ENCODE measurements around the gene CMSS1.

CMSS1 gene

GRCh38 chr3:99918715-99919114 is 101.1 kb downstream of the CMSS1 start:
- Histone ChIP-seq H3K27ac (ENCODE audit: low read length) (no peak overlapping the region), H3K4me1 (ENCODE audit: control insufficient read depth, insufficient read depth, low read length) (peaks cover 6% of the 10 kb centered on the region; the same call in 1 of the 2 replicates), H3K4me3 (ENCODE audit: low read length) (no peak overlapping the region), H3K9me3 (ENCODE audit: control insufficient read depth, insufficient read depth, low read length) (no peaks in the 10 kb centered on the region), H3K36me3 (ENCODE audit: control insufficient read depth, insufficient read depth, low read length) (no peaks in the 10 kb centered on the region), H3K27me3 (ENCODE audit: control insufficient read depth, insufficient read depth, low read length) (no peaks in the 10 kb centered on the region)
- no peak for DNase-seq (ENCODE audit: low read depth, low spot score)

DNA sequence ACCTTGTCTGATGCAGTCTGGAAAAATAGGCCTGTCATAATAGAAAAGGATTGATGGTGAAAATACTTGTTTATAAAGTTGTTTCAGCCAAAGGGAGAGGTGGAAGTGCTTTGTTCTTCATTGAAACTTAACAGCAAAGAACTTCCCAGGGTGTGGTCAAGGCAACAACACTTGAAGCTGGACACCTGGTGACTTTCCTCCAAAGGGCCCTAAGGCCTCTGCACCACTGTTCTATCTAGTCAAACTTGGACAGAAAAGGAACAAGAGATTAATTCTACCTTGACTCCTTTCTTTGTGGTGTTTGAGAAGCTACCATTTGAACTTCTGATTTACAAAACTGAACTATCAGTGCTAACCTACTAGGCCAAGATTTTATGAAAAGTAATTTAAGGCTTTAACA is 102.0 kb downstream of the CMSS1 start:
- Histone ChIP-seq H3K9me3 (ENCODE audit: control insufficient read depth, insufficient read depth, low read length) (no peaks in the 10 kb centered on the region), H3K27me3 (ENCODE audit: control insufficient read depth, insufficient read depth, low read length) (no peaks in the 10 kb centered on the region), H3K36me3 (ENCODE audit: control insufficient read depth, insufficient read depth, low read length) (no peaks in the 10 kb centered on the region), H3K27ac (ENCODE audit: low read length) (no peak overlapping the region), H3K4me3 (ENCODE audit: low read length) (no peak overlapping the region), H3K4me1 (ENCODE audit: control insufficient read depth, insufficient read depth, low read length) (peaks cover 6% of the 10 kb centered on the region; the same call in 1 of the 2 replicates)
- DNase-seq (ENCODE audit: low read depth, low spot score): no peak

DNA sequence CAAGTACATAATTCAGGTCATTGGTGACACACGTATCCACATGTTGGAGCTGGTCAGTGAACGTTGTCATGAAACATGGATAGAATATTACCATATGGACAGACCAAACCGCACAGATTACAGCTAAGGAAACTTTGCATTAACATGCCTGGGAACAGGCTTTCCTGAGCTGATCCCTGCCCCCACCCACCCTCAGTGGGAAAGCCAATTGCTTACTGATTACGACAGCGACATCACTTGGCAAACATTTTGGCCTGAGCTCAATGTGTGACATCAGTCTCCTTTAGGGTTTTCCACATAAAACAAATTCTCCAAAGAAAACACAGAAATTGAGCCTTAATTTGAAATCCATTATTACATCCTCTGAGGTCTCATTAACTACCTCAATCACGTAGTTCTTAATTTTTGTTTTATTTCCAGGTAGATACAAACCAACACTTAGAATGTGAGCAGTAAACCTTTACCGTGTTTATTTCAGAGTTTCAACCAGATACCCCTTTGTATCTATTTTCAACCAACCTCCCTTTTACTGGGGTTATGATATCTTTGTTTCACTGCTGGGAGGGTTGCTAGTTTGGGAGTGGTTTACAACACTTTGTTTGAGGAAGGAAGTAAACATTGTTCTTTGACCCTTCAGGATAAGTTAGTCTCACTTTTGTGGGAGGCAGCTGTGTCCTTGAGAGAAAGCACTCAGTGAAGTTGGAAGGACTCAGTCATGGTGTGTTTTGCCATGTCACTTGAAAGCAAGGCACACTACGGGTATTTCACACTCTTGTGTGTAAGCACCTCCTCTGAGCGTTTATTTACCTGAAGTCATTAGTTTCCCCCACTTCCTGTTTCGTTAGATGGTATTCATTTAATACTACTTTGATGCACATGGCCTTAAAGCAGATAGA is 103.1 kb downstream of the CMSS1 start:
- Histone ChIP-seq H3K9me3 (ENCODE audit: control insufficient read depth, insufficient read depth, low read length) (no peaks in the 10 kb centered on the region), H3K4me1 (ENCODE audit: control insufficient read depth, insufficient read depth, low read length) (peaks cover 6% of the 10 kb centered on the region; the same call in 1 of the 2 replicates), H3K27me3 (ENCODE audit: control insufficient read depth, insufficient read depth, low read length) (no peaks in the 10 kb centered on the region), H3K27ac (ENCODE audit: low read length) (no peak overlapping the region), H3K4me3 (ENCODE audit: low read length) (no peak overlapping the region), H3K36me3 (ENCODE audit: control insufficient read depth, insufficient read depth, low read length) (no peaks in the 10 kb centered on the region)
- no peak for DNase-seq (ENCODE audit: low read depth, low spot score)
- WGBS (ENCODE audit: insufficient coverage, insufficient read length): no CpG with 5 or more reads among the region's 10 CpGs

- Histone ChIP-seq H3K27ac (ENCODE audit: low read length) (no peak overlapping the region), H3K9me3 (ENCODE audit: control insufficient read depth, insufficient read depth, low read length) (no peaks in the 10 kb centered on the region), H3K27me3 (ENCODE audit: control insufficient read depth, insufficient read depth, low read length) (no peaks in the 10 kb centered on the region), H3K4me1 (ENCODE audit: control insufficient read depth, insufficient read depth, low read length) (peaks cover 6% of the 10 kb centered on the region; the same call in 1 of the 2 replicates), H3K36me3 (ENCODE audit: control insufficient read depth, insufficient read depth, low read length) (no peaks in the 10 kb centered on the region), H3K4me3 (ENCODE audit: low read length) (no peak overlapping the region)
- no peak for DNase-seq (ENCODE audit: low read depth, low spot score)
- no CpG with 5 or more reads among the region's 1 CpG for WGBS (ENCODE audit: insufficient coverage, insufficient read length)
Measured at GRCh38 chr3:99921377-99921695, 103.7 kb downstream of the CMSS1 start.

- no peak overlapping the region for H3K27ac ChIP-seq (ENCODE audit: low read length)
- DNase-seq (ENCODE audit: low read depth, low spot score): no peak
- H3K4me1 ChIP-seq (ENCODE audit: control insufficient read depth, insufficient read depth, low read length): peaks cover 9% of the 10 kb centered on the region; the same call in 1 of the 2 replicates
- H3K9me3 ChIP-seq (ENCODE audit: control insufficient read depth, insufficient read depth, low read length): no peaks in the 10 kb centered on the region
- WGBS (ENCODE audit: insufficient coverage, insufficient read length): no CpG with 5 or more reads among the region's 1 CpG
- H3K4me3 ChIP-seq (ENCODE audit: low read length): no peak overlapping the region
- H3K27me3 ChIP-seq (ENCODE audit: control insufficient read depth, insufficient read depth, low read length): no peaks in the 10 kb centered on the region
- H3K36me3 ChIP-seq (ENCODE audit: control insufficient read depth, insufficient read depth, low read length): no peaks in the 10 kb centered on the region
Measured at GRCh38 chr3:99921986-99922385, 104.3 kb downstream of the CMSS1 start.

DNA sequence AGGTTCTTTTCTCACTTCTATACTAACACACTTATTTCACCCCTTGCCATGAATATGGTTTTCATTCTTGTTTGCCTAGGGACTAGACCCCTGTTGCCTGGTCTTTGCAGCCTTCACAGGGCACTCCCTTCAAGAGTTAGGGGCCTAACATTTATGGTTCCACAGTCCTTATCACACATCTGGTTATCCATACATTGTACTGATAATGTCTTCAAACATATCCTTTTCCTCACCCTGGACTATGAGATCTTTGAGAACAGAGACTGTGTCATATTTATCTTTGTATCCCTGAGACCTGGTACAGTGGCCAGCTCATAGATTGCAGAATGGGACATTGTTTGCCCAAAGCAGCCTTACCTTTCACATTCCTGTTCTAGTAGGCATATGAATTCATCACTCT is 106.2 kb downstream of the CMSS1 start:
- Histone ChIP-seq H3K9me3 (ENCODE audit: control insufficient read depth, insufficient read depth, low read length) (no peaks in the 10 kb centered on the region), H3K36me3 (ENCODE audit: control insufficient read depth, insufficient read depth, low read length) (no peaks in the 10 kb centered on the region), H3K4me1 (ENCODE audit: control insufficient read depth, insufficient read depth, low read length) (peaks cover 10% of the 10 kb centered on the region; the same call in 1 of the 2 replicates), H3K4me3 (ENCODE audit: low read length) (no peak overlapping the region), H3K27me3 (ENCODE audit: control insufficient read depth, insufficient read depth, low read length) (no peaks in the 10 kb centered on the region), H3K27ac (ENCODE audit: low read length) (no peak overlapping the region)
- DNase-seq (ENCODE audit: low read depth, low spot score): no peak

GRCh38 chr3:99925584-99926230 is 108.0 kb downstream of the CMSS1 start:
- Histone ChIP-seq H3K9me3 (ENCODE audit: control insufficient read depth, insufficient read depth, low read length) (no peaks in the 10 kb centered on the region), H3K4me1 (ENCODE audit: control insufficient read depth, insufficient read depth, low read length) (peaks cover 10% of the 10 kb centered on the region), H3K4me3 (ENCODE audit: low read length) (no peak overlapping the region), H3K27me3 (ENCODE audit: control insufficient read depth, insufficient read depth, low read length) (no peaks in the 10 kb centered on the region), H3K36me3 (ENCODE audit: control insufficient read depth, insufficient read depth, low read length) (no peaks in the 10 kb centered on the region), H3K27ac (ENCODE audit: low read length) (no peak overlapping the region)
- no peak for DNase-seq (ENCODE audit: low read depth, low spot score)
- no CpG with 5 or more reads among the region's 4 CpGs for WGBS (ENCODE audit: insufficient coverage, insufficient read length)

DNA sequence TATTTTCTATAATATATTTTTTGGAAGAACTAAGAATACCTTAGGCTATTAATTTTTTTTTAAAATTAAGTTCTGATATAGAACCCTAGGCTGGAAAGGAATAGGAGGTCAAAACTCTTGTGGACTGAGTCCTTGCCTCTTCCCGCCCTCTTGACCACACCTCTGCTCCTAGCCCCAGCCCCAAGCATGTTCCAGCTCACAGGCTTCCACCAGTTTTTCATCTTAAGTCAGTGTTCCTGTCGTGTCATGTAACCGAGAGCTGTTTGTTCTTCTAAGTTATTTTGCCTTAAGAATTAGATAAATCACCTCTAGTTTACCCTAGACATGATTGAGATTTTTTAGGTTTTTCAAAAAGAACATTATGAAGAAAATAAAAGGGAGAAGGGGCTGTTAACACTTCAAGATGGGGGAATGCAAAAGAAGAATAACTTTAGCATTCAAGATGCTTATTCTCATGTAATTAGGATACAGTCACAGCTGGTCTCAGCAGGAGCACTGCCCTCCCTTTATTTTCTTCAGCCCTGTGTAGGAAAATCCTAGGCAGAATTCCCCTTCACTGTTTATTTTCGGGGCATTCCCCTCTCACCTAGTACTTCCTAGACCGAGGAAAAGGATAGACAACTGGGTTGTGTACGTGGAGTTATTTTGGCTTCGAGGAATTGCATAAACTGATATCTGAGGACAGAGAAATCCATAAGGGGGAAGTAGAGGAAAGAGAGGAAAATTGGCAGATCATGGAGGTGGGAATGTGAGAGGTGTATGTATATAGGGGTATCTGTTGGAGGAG is 110.2 kb downstream of the CMSS1 start:
- Histone ChIP-seq H3K36me3 (ENCODE audit: control insufficient read depth, insufficient read depth, low read length) (no peaks in the 10 kb centered on the region), H3K9me3 (ENCODE audit: control insufficient read depth, insufficient read depth, low read length) (no peaks in the 10 kb centered on the region), H3K4me3 (ENCODE audit: low read length) (no peak overlapping the region), H3K27ac (ENCODE audit: low read length) (no peak overlapping the region), H3K4me1 (ENCODE audit: control insufficient read depth, insufficient read depth, low read length) (peaks cover 6% of the 10 kb centered on the region), H3K27me3 (ENCODE audit: control insufficient read depth, insufficient read depth, low read length) (no peaks in the 10 kb centered on the region)
- no CpG with 5 or more reads among the region's 7 CpGs for WGBS (ENCODE audit: insufficient coverage, insufficient read length)
- peak; percentile 35 for DNase-seq (ENCODE audit: low read depth, low spot score)

DNA sequence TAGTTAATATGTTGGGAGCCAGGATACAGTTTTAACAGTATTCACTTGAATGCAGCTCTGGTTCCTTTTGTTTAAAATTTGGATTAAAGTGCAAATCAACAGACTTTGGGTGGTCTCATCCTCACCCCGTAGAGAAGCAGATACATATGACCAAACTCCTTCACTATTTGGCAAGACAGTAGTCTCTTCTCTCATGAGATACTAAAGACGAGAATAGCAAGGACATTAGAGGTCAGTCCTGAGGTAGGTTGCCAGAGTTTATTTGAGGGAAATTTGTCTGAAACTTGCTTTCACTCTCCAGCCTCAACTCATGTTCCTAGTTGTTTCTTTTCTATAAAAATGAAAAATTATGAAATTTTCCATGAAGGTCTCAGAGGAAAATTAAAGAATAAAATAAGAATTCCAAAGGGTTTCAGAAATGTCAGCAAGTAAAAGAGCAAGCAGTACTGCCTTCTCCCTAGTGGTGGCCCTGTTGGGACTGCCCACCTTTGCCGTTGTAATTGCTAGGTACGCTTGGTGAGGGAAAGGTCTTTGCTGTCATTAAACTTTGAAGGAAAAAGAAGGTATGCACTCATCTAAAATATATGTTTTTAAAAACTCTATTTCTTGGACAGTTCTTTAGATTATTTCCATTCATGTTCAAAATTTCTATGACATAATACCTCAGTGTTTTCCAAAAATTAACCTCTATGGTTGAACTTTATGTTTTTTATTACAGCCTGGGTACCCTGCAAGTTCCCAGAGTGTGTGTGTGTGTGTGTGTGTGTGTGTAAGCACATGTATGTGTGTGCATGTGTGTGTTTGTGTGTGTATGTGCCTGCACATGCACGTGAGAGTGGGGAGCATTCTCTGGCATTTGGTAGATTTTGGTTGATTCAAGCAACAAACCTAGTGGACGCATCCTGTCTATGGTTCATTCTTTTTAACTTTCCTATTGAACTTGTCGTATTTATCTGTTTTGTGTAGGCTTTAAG is 111.4 kb downstream of the CMSS1 start:
- Histone ChIP-seq H3K27me3 (ENCODE audit: control insufficient read depth, insufficient read depth, low read length) (no peaks in the 10 kb centered on the region), H3K4me3 (ENCODE audit: low read length) (no peak overlapping the region), H3K4me1 (ENCODE audit: control insufficient read depth, insufficient read depth, low read length) (peaks cover 6% of the 10 kb centered on the region), H3K9me3 (ENCODE audit: control insufficient read depth, insufficient read depth, low read length) (no peaks in the 10 kb centered on the region), H3K36me3 (ENCODE audit: control insufficient read depth, insufficient read depth, low read length) (no peaks in the 10 kb centered on the region), H3K27ac (ENCODE audit: low read length) (no peak overlapping the region)
- no CpG with 5 or more reads among the region's 7 CpGs for WGBS (ENCODE audit: insufficient coverage, insufficient read length)
- DNase-seq (ENCODE audit: low read depth, low spot score): no peak

DNA sequence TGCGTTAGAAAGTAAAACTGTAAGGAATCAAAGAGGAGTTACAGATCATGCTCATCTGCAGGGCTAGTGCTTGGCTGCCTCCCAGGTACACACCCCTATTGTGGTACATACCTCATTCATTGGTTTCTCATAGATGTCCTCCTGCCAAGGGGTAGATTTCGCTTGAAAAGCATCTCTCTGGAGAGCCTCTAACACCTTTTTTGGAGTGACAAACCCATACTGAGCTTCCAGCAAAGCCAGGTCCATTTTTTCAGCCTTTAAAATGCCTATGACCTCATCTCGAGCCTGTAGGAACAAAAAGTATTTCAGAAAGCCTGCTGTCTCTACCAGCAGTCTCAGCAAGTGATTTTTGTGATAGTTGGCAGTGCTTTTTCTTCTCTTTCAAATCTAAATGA is 112.1 kb downstream of the CMSS1 start:
- Histone ChIP-seq H3K27ac (ENCODE audit: low read length) (no peak overlapping the region), H3K27me3 (ENCODE audit: control insufficient read depth, insufficient read depth, low read length) (no peaks in the 10 kb centered on the region), H3K4me1 (ENCODE audit: control insufficient read depth, insufficient read depth, low read length) (peaks cover 6% of the 10 kb centered on the region), H3K4me3 (ENCODE audit: low read length) (no peak overlapping the region), H3K9me3 (ENCODE audit: control insufficient read depth, insufficient read depth, low read length) (no peaks in the 10 kb centered on the region), H3K36me3 (ENCODE audit: control insufficient read depth, insufficient read depth, low read length) (no peaks in the 10 kb centered on the region)
- DNase-seq (ENCODE audit: low read depth, low spot score): no peak
- whole genome bisulfite sequencing (ENCODE audit: insufficient coverage, insufficient read length): no CpG with 5 or more reads among the region's 3 CpGs

All from iPS DF 6.9 (cell line).